ENCODE measurements around the gene SLC39A6.

- no peak for TF ChIP-seq POLR2AphosphoS5 (IDR thresholded peaks at IDR 0.05; ENCODE audit: low read depth, low read length)
- TF ChIP-seq CTCF (IDR thresholded peaks at IDR 0.05) = no peak
- TF ChIP-seq REST (IDR thresholded peaks at IDR 0.05; ENCODE audit: insufficient read depth in 1 of 2, low read depth in 2 of 2, low read length in 1 of 2) = no peak
- TF ChIP-seq TCF7L2 (IDR thresholded peaks at IDR 0.05; ENCODE audit: low read depth, low read length) = no peak
Observed at GRCh38 chr18:36149514-36150289, 20.6 kb upstream of the SLC39A6 start.

Data from Panc1 (cell line).